ENCODE data around the gene CFAP97D2.

The CFAP97D2 gene

DNA sequence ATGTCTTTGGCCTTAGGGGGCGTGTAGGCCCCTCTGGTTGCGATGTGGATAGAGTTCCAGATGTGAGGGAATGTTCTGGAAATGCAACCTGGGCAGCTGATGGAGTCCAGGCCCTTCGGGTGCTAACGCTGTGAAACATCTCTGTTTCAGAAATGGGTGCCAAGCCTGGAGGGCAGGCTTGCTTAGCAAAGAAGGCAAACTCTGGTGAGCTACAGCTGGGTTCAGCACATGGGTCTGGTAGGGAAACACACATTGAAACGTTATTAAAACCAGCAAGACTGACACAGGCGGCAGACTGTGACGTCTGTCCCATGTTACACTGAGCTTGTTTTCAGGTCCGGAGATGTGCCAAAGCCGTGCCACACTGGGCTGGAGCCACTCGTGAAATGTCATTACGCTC, 47.0 kb downstream of the CFAP97D2 start:
- 88% methylated on average over 11 of the region's 11 CpGs for WGBS

DNA sequence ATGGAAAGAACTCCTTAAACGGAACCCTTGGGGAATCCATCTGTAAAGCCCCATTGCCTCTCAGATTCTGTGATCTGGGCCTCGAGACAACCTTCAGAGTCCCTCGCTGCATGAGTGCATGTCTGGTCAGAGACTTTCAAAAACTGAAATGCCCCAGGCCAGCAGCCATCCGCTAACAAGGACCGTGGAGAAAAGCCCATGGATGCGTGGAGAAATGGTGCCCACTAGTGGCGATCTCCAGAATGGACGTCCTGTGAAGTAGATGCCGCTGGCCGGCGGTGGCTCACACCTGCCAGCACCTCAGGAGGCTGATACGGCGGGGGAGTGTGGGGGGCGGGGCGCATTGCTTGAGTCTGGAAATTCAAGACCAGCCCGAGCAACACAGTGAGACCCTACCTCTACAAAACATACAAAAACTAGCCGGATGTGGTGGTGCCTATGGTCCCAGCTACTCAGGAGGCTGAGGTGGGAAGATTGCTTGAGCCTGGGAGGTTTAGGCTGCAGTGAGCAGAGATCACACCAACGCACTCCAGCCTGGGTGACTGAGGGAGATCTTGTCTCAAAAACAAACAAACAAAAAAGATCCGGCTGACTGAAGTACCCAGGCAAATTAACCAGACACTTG, 47.8 kb downstream of the CFAP97D2 start:
- Histone ChIP-seq H3K23ac (ENCODE audit: low read length in 2 of 2) (no peak overlapping the region), H3K9ac (ENCODE audit: low read length) (peak overlapping the region; percentile 22), H2AFZ (ENCODE audit: low read depth, low read length) (no peak overlapping the region), H3K14ac (ENCODE audit: low read length in 2 of 2) (no peak overlapping the region), H2BK15ac (ENCODE audit: low read depth, poor library complexity, severe bottlenecking) (no peak overlapping the region), H3K4me1 (ENCODE audit: control insufficient read depth, insufficient read depth, low read depth, low read length) (peaks cover 17% of the 10 kb centered on the region), H3K36me3 (ENCODE audit: control insufficient read depth in 1 of 2, insufficient read depth in 2 of 2, low read depth in 1 of 2, low read length in 2 of 2) (no peaks in the 10 kb centered on the region), H3K4ac (ENCODE audit: low read depth in 1 of 2, low read length in 2 of 2) (no peak overlapping the region), H3K27ac (ENCODE audit: low read length, poor library complexity, severe bottlenecking) (no peak overlapping the region), H2BK12ac (ENCODE audit: low read length in 2 of 2) (no peak overlapping the region), H2AK5ac (ENCODE audit: low read length, severe bottlenecking) (no peak overlapping the region), H4K91ac (ENCODE audit: low read length) (no peak overlapping the region), H3K18ac (ENCODE audit: low read depth in 1 of 2, low read length in 2 of 2) (no peak overlapping the region), H2BK5ac (ENCODE audit: low read depth, low read length, poor library complexity, severe bottlenecking) (no peak overlapping the region), H3K4me3 (ENCODE audit: insufficient read depth in 1 of 2, low read depth in 1 of 2, low read length in 2 of 2) (no peak overlapping the region), H3K9me3 (ENCODE audit: control insufficient read depth, low read length) (no peaks in the 10 kb centered on the region), H3K4me2 (ENCODE audit: low read length, poor library complexity, severe bottlenecking) (no peak overlapping the region), H3K27me3 (ENCODE audit: control insufficient read depth in 1 of 2, insufficient read depth in 1 of 2, low read length in 2 of 2) (peaks cover 17 to 23% of the 10 kb centered on the region in 2 experiments), H4K8ac (ENCODE audit: low read length) (no peak overlapping the region), H2BK120ac (ENCODE audit: low read depth, low read length) (no peak overlapping the region), H3K79me1 (replicated peaks; ENCODE audit: low read length, poor library complexity, severe bottlenecking) (no peaks in the 10 kb centered on the region)
- peak; percentile 81 for DNase-seq
- WGBS, result 5% methylated on average over 14 of the region's 19 CpGs

More for the DNA sequence above, 47.0 kb downstream of the CFAP97D2 start:
- Histone ChIP-seq H4K91ac (ENCODE audit: low read length) (no peak overlapping the region), H3K36me3 (ENCODE audit: control insufficient read depth in 1 of 2, insufficient read depth in 2 of 2, low read depth in 1 of 2, low read length in 2 of 2) (no peaks in the 10 kb centered on the region), H3K4me1 (ENCODE audit: control insufficient read depth, insufficient read depth, low read depth, low read length) (peaks cover 17% of the 10 kb centered on the region), H2BK12ac (ENCODE audit: low read length in 2 of 2) (no peak overlapping the region), H3K4me3 (ENCODE audit: insufficient read depth in 1 of 2, low read depth in 1 of 2, low read length in 2 of 2) (no peak overlapping the region), H4K8ac (ENCODE audit: low read length) (no peak overlapping the region), H2AK5ac (ENCODE audit: low read length, severe bottlenecking) (peak overlapping the region; percentile 71), H3K4ac (ENCODE audit: low read depth in 1 of 2, low read length in 2 of 2) (no peak overlapping the region), H3K18ac (ENCODE audit: low read depth in 1 of 2, low read length in 2 of 2) (no peak overlapping the region), H2BK15ac (ENCODE audit: low read depth, poor library complexity, severe bottlenecking) (no peak overlapping the region), H2BK5ac (ENCODE audit: low read depth, low read length, poor library complexity, severe bottlenecking) (no peak overlapping the region), H3K9me3 (ENCODE audit: control insufficient read depth, low read length) (no peaks in the 10 kb centered on the region), H3K27me3 (ENCODE audit: control insufficient read depth in 1 of 2, insufficient read depth in 1 of 2, low read length in 2 of 2) (peaks cover 17 to 23% of the 10 kb centered on the region in 2 experiments), H3K79me1 (replicated peaks; ENCODE audit: low read length, poor library complexity, severe bottlenecking) (no peaks in the 10 kb centered on the region), H3K27ac (ENCODE audit: low read length, poor library complexity, severe bottlenecking) (no peak overlapping the region), H3K14ac (ENCODE audit: low read length in 2 of 2) (no peak overlapping the region), H2AFZ (ENCODE audit: low read depth, low read length) (no peak overlapping the region), H2BK120ac (ENCODE audit: low read depth, low read length) (no peak overlapping the region), H3K4me2 (ENCODE audit: low read length, poor library complexity, severe bottlenecking) (no peak overlapping the region), H3K23ac (ENCODE audit: low read length in 2 of 2) (no peak overlapping the region), H3K9ac (ENCODE audit: low read length) (peak overlapping the region; percentile 22)
- DNase-seq, result no peak

DNA sequence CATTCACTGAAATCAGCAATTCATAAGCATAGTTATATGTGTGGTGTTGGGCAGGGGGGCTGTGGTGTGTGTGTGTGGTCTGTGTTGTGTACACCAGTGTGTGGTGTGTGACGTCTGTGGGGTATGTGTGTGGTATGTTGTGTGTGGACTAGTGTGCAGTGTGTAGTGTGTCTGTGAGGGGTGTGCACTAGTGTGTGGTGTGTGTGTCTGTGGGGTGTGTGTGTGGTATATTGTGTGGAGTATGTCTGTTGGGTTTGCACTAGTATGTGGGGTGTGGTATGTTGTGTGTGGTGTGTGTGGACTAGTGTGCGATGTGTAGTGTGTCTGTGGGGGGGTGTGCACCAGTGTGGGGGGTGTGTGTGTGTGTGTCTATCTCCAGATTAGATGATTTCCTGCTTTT, 48.5 kb downstream of the CFAP97D2 start:
- Histone ChIP-seq H3K9me3 (ENCODE audit: control insufficient read depth, low read length) (no peaks in the 10 kb centered on the region), H2AK5ac (ENCODE audit: low read length, severe bottlenecking) (no peak overlapping the region), H2BK12ac (ENCODE audit: low read length in 2 of 2) (peak overlapping the region in 1 of 2 experiments; percentile 25), H3K4ac (ENCODE audit: low read depth in 1 of 2, low read length in 2 of 2) (no peak overlapping the region), H4K91ac (ENCODE audit: low read length) (no peak overlapping the region), H3K4me1 (ENCODE audit: control insufficient read depth, insufficient read depth, low read depth, low read length) (peaks cover 15% of the 10 kb centered on the region), H3K36me3 (ENCODE audit: control insufficient read depth in 1 of 2, insufficient read depth in 2 of 2, low read depth in 1 of 2, low read length in 2 of 2) (no peaks in the 10 kb centered on the region), H2BK15ac (ENCODE audit: low read depth, poor library complexity, severe bottlenecking) (no peak overlapping the region), H4K8ac (ENCODE audit: low read length) (no peak overlapping the region), H3K27me3 (ENCODE audit: control insufficient read depth in 1 of 2, insufficient read depth in 1 of 2, low read length in 2 of 2) (peaks cover 17 to 23% of the 10 kb centered on the region in 2 experiments), H3K9ac (ENCODE audit: low read length) (no peak overlapping the region), H3K4me3 (ENCODE audit: insufficient read depth in 1 of 2, low read depth in 1 of 2, low read length in 2 of 2) (no peak overlapping the region), H2AFZ (ENCODE audit: low read depth, low read length) (peak overlapping the region; percentile 42), H3K79me1 (replicated peaks; ENCODE audit: low read length, poor library complexity, severe bottlenecking) (no peaks in the 10 kb centered on the region), H2BK5ac (ENCODE audit: low read depth, low read length, poor library complexity, severe bottlenecking) (no peak overlapping the region), H3K18ac (ENCODE audit: low read depth in 1 of 2, low read length in 2 of 2) (no peak overlapping the region), H3K27ac (ENCODE audit: low read length, poor library complexity, severe bottlenecking) (no peak overlapping the region), H3K14ac (ENCODE audit: low read length in 2 of 2) (no peak overlapping the region), H3K4me2 (ENCODE audit: low read length, poor library complexity, severe bottlenecking) (no peak overlapping the region), H2BK120ac (ENCODE audit: low read depth, low read length) (no peak overlapping the region), H3K23ac (ENCODE audit: low read length in 2 of 2) (peak overlapping the region in 1 of 2 experiments; percentile 18)
- DNase-seq, result no peak
- WGBS, result 82% methylated on average over 1 of the region's 2 CpGs

DNA sequence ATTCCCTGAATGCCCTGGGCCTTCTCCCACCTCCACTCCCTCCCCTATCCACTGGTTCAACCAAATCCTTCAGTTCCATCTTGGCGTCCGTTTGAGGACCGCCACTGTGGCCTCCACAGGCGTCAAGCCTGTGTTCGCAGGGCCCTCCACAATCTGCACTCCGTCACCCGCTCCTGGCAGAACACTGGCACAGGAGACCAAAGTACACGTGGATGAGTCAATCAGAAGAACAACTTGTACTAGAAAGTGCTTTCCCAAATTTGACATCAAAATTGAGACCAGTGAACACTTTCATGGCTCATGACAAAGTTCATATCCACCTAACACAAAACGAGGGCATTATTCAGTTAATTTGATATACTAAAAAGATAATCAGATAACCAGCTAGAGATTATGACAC, 49.1 kb downstream of the CFAP97D2 start:
- no peak overlapping the region for H3K4ac ChIP-seq (ENCODE audit: low read depth in 1 of 2, low read length in 2 of 2)
- no peak overlapping the region for H2BK15ac ChIP-seq (ENCODE audit: low read depth, poor library complexity, severe bottlenecking)
- WGBS, result 83% methylated on average over 8 of the region's 9 CpGs

More for the DNA sequence above, 49.1 kb downstream of the CFAP97D2 start:
- no peak overlapping the region for H3K9ac ChIP-seq (ENCODE audit: low read length)
- H3K4me3 ChIP-seq (ENCODE audit: insufficient read depth in 1 of 2, low read depth in 1 of 2, low read length in 2 of 2), result no peak overlapping the region
- no peak overlapping the region for H2AFZ ChIP-seq (ENCODE audit: low read depth, low read length)
- H3K36me3 ChIP-seq (ENCODE audit: control insufficient read depth in 1 of 2, insufficient read depth in 2 of 2, low read depth in 1 of 2, low read length in 2 of 2), result no peaks in the 10 kb centered on the region
- no peak overlapping the region for H2AK5ac ChIP-seq (ENCODE audit: low read length, severe bottlenecking)
- no peaks in the 10 kb centered on the region for H3K9me3 ChIP-seq (ENCODE audit: control insufficient read depth, low read length)
- H2BK5ac ChIP-seq (ENCODE audit: low read depth, low read length, poor library complexity, severe bottlenecking), result no peak overlapping the region
- no peak overlapping the region for H4K8ac ChIP-seq (ENCODE audit: low read length)
- no peak overlapping the region for H4K91ac ChIP-seq (ENCODE audit: low read length)
- no peak overlapping the region for H2BK120ac ChIP-seq (ENCODE audit: low read depth, low read length)
- H3K4me1 ChIP-seq (ENCODE audit: control insufficient read depth, insufficient read depth, low read depth, low read length), result peaks cover 14% of the 10 kb centered on the region
- peak overlapping the region in 1 of 2 experiments; percentile 12 for H3K14ac ChIP-seq (ENCODE audit: low read length in 2 of 2)
- H2BK12ac ChIP-seq (ENCODE audit: low read length in 2 of 2), result no peak overlapping the region
- no peaks in the 10 kb centered on the region for H3K79me1 ChIP-seq (replicated peaks; ENCODE audit: low read length, poor library complexity, severe bottlenecking)
- no peak overlapping the region for H3K18ac ChIP-seq (ENCODE audit: low read depth in 1 of 2, low read length in 2 of 2)
- H3K4me2 ChIP-seq (ENCODE audit: low read length, poor library complexity, severe bottlenecking), result no peak overlapping the region
- DNase-seq, result no peak
- H3K27me3 ChIP-seq (ENCODE audit: control insufficient read depth in 1 of 2, insufficient read depth in 1 of 2, low read length in 2 of 2), result peaks cover 17 to 23% of the 10 kb centered on the region in 2 experiments
- H3K23ac ChIP-seq (ENCODE audit: low read length in 2 of 2), result no peak overlapping the region
- no peak overlapping the region for H3K27ac ChIP-seq (ENCODE audit: low read length, poor library complexity, severe bottlenecking)
